NCI-H1417 treated with DMSO at 0.1 percent for 48 hours (cell line): ENCODE measurements around the gene SYT13.
A peak's percentile ranks its signal among the peaks of the same experiment; 100 is the strongest.
"Not testable (repeated sequence)": the region's sequence is repeated elsewhere in the genome, so short reads cannot be mapped to it uniquely, and the experiment has no call there.

Experiments used
- DNase-seq: peaks from one replicate; lab custom pipeline; 2025; lab: John Stamatoyannopoulos, UW

SYT13 gene

DNA sequence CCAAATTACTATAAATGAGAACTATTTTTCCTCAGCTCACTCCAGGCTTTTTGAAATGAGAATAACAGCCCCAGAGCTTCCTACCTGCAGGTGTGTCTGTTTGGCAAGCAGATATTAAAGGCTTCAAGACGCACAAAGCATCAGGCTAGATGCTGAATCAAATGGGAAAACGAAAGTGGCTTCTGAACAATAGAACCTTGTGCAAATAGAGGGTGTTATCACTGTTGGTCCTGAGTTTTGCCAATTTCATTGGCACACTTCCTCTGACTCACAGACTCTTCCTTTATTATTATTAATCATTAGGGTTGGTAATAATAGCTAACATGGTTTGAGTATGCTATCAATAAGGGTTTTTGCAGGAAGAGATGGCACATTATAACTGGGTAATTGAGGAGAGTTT is 13.4 kb downstream of the SYT13 start:
- DNase-seq, result peak; percentile 27

DNA sequence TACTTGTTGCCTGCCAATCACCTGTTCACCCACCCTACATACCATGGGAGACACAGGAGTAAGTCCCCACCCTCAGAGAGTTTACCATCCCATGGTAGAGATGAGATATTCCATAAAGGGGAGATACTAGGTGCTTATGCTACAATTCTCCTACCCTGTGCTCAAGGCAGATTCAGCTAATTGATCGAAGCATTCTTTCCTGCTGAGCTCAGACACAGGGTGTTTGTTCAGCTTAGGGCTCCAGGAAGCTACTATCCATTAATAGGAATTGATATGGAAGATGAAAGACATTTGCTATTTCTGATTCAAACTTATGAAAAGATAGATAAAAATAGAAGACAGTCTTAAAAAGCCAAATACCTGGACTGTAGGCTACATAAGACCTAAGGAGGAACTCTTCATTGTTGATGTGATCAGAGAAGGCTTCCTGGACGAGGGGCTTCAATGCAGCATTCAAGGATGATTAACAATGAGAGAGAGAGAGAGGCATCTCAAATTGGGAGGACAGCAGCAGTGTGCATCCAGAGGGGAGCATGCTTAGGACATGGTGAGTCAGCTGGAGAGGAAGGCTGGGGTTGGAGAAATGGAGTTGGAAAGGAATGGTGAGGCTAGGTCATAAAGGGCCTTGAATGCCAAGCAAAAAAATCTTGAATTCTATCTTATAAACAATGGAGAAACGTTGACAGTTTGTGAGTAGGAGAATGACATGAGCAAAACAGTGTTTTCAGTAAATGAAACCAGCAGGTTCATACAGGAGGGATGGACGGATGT is 15.0 kb downstream of the SYT13 start:
- no peak for DNase-seq

GRCh38 chr11:45269678-45270077 is 16.5 kb downstream of the SYT13 start:
- no peak for DNase-seq

- no peak for DNase-seq
These were observed 18.4 kb downstream of the SYT13 start for GRCh38 chr11:45267652-45268299.

DNA sequence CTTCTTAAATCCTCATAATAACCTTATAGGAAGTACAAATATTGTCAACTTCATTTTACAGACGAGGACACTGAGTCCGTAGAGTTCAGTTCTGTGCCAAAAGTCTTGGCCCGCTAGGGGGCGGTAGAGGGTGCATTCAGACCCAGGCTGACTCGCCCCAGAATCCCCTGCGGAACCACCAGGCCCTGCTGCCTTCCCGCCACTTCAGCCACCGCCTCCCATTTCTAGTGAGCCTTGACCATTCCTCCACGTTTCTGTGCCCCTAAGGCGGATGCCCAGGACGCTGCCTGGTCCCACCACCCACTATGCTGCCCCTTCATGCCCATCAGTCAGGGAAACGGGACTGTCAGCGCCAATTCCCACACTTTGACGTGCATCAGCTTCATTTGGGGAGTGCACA is 19.1 kb downstream of the SYT13 start:
- no peak for DNase-seq

- no peak for DNase-seq
These were observed 19.5 kb downstream of the SYT13 start for GRCh38 chr11:45266676-45267020.

GRCh38 chr11:45265969-45266675 is 20.0 kb downstream of the SYT13 start:
- DNase-seq, result no peak

- no peak for DNase-seq
These were observed 21.2 kb downstream of the SYT13 start for GRCh38 chr11:45264839-45265515.

DNA sequence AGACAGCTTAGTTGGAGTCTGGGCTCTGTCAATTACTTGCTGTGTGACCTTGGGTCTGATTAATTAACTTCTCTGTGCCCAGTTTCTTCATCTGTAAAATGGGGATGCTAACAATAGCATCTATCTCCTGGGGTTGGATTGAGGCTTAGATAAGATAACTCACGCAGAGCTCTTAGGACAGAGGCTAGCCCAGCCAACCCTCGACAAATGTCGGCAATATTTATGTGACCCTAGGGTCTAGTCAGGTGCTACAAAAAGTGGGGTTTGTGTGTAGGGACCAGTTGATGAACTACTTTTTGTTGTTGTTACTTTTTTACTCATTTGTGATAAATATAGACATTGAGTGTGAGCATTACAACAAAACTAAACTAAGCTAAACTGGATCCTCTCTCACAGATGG is 22.4 kb downstream of the SYT13 start:
- DNase-seq, result no peak

- peak; percentile 86 for DNase-seq
These were observed 23.2 kb downstream of the SYT13 start for GRCh38 chr11:45262900-45263299.

- DNase-seq, result no peak
These were observed 26.1 kb downstream of the SYT13 start for GRCh38 chr11:45260071-45260470.

DNA sequence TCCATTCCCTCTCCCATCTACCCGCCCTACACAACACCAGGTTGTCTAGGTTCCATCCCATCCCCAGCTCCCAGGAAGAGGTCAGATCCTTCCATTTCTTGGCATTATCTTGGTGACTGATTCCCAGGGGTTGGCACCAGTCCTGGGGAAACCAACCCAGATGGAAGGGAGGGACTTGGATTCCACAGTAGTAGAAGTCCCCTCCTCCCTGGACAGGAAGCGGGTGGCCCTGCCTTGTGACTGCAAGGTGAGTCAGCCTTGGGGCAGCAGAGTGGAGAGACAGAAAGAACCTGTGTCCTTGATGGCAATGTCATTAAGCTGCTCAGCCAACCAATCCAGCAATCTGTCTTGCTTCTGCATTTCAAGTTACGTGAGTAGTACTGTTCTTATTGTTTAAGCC is 26.5 kb downstream of the SYT13 start:
- no peak for DNase-seq

GRCh38 chr11:45258982-45259530 is 27.1 kb downstream of the SYT13 start:
- no peak for DNase-seq

DNA sequence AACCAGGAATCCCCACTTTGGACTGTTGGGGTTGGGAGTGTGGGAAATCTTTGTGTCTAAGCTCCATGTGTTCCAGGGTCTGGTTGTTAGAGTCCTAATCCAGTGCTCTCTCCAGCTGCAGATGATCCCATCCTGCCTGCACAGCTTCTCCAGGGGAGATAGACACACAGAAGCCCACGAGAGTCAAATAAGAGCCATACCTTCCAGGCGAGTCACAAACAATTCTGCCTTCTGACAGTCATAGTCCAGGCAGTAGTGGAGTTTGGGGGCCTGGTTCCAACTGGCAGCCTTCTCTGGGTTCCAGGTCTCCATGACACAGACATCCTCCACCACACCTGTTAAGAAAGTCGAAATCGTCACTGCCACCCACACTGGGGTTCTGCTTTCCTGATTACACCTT is 32.1 kb downstream of the SYT13 start:
- no peak for DNase-seq

GRCh38 chr11:45253640-45254039 is 32.5 kb downstream of the SYT13 start:
- no peak for DNase-seq

DNA sequence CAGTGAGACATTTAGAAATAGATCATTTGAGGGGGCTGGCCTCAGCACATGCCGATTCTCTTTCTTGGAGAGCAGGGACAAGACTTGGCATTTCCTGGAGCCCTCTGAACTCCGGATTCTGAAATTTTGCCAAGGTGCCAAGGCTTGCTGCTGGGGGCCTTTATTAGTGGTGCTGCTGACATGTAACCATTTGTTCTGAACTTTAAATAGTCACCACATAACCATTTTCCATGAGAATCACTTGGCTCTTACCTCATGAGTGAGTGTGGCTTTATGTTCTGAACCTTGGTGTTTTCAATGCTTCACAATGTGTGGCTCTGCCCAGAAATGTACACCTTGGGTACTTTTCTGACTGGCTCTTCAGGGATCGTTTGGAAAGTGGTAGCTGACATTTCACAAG is 33.3 kb downstream of the SYT13 start:
- no peak for DNase-seq

DNA sequence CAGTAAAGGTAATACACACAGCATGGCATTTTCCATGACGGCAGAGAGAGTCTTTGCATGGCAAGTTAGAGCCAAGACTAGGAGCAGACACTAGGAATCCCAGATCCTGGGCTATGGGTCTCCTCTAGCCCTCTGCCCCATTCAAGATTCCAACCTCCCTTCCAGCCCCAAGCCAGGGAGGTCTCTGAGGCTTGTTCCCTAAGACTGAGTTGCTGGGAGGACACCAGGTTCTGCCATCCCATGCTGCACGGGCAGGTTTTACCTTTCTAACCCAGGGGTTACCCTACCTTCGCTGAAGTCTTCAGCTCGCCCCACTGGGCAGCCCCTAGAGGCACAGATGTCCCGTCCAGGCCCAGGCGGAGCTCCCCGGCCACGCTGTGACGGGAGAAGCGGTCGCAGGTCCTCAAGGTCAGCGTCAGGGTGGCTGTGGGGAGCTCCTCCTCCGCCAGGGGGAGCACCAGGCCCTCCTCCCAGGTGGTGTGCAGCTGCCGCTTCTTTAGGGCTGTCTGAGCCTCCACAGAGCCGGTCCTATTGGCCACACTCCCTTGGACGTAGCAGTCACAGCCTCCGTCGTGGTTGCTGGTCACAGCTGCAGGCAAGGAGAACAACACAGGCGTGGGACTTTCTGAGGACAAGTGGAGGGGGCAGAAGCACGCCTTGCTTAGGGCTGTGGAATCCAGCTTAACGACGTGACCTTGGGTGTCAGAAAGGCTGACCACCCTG is 33.8 kb downstream of the SYT13 start:
- no peak for DNase-seq

GRCh38 chr11:45250035-45250718 is 36.0 kb downstream of the SYT13 start:
- no peak for DNase-seq

- not testable (repeated sequence) for DNase-seq
These were observed 36.8 kb downstream of the SYT13 start for GRCh38 chr11:45249372-45249771.

- no peak for DNase-seq
These were observed 37.6 kb downstream of the SYT13 start for GRCh38 chr11:45248501-45249011.

DNA sequence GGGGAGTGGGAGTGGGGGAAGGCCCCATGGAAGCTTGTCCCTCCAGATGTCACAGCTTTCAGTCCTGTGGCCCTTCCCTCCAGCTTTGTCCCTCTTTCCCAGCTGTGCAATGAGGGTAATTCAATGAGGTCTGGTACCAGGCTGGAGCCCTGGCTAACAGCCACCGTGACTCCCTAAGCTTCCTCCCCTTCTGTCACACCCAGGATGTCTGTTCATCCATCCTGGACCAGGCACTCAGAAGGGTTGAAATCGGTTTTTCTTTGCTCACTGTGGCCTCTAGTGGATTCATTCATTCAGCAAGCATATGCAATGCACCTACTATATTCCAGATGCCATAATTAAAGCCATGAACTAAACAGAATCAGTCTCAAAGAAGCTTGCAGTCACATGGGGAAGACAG is 38.7 kb downstream of the SYT13 start:
- no peak for DNase-seq
